Pancreas (tissue), 10 donors: ENCODE results near the gene MCRS1. TPM values are rescaled to one million over a fixed set of nuclear protein-coding genes. Genes with fewer than 3 reads are reported as not detected.
A peak's percentile ranks its signal among the peaks of the same experiment; 100 is the strongest.

Experiments
- ATAC-seq, 4 donors: fragments of 200-7000 bp; cut with Tn5 transposase; one replicate each; pipeline versions ENCODE4 v1.8.0 to v1.9.1; 2020; ENCODE audit warnings: mild to moderate bottlenecking in 4 of 4, moderate library complexity in 4 of 4
- DNase-seq, 6 donors: peaks; one replicate each; pipeline ENCODE4 v3.0.0-alpha.2; 2020
- FAIRE-seq: peaks from 2 replicates; lab custom pipeline; 2012; peaks lifted over from hg19 to GRCh38; lab: Jason Lieb, UNC
- H3K27ac ChIP-seq, 4 donors: fragments of 200-600 bp; sonication (generic); 1 replicate in 3 of 4; 2 replicates in 1 of 4; pipeline versions ENCODE4 v1.5.0 to v1.8.0; 2020
- H3K27me3 ChIP-seq, 4 donors: fragments of 200-600 bp; one replicate each; pipeline ENCODE4 v1.8.0; 2021
- H3K36me3 ChIP-seq, 3 donors: fragments of 200-600 bp; sonication (generic) in 1 of 3; one replicate each; pipeline versions ENCODE4 v1.5.0 to v1.8.0; 2020 to 2021
- H3K4me1 ChIP-seq, 3 donors: fragments of 200-600 bp; one replicate each; pipeline ENCODE4 v1.8.0; 2021
- H3K4me3 ChIP-seq, 4 donors: fragments of 200-600 bp; sonication (generic) in 2 of 4; one replicate each; pipeline versions ENCODE4 v1.5.0 to v1.8.0; 2020 to 2021
- H3K9me3 ChIP-seq, 4 donors: fragments of 200-600 bp; one replicate each; pipeline ENCODE4 v1.8.0; 2021
- WGBS, 2 donors: extraction: QIAGEN DNeasy Blood & Tissue Kit; methylation state at CpG; one replicate each; pipeline ENCODE4 v1.1.7; 2013; 5-methylcytosine and 5-hydroxymethylcytosine counted together
- intact Hi-C, 3 donors: fragments of 100-400 bp; cut with DNase I; formaldehyde crosslinking; loops; one replicate each; pipeline versions ENCODE4 v1.11.1 to v1.14.2; 2022
- polyA plus RNA-seq, 2 donors: library from polyadenylated mRNA; stranded (reverse); fragments of 200-250 nt; gene quantifications; one replicate each; pipeline ENCODE4 v1.2.3, GENCODE V29; 2013
- total RNA-seq, 6 donors: library from RNA; stranded (reverse); fragmentation: NEBNext Ultra II Directional in 4 of 6; extraction: Animal tissue kit (Norgen Biotek cat#: 25700) in 4 of 6; gene quantifications; one replicate each; pipeline versions ENCODE4 v1.2.1 to v1.2.4, GENCODE V29; 2021 to 2023
- TF ChIP-seq, protein P1 (sequence below), 4 donors: fragments of 200-600 bp; sonication (generic) in 3 of 4; IDR thresholded peaks; one replicate each; pipeline versions ENCODE4 v1.5.0 to v1.8.0; 2021; ENCODE audit warnings: antibody characterized with exemption in 4 of 4
- donor health status: healthy with polysubstance abuse.
- donor health status: DM: no; HTN: no; CAD: no; lungs with moderate emphysema.
- donor health status: DM: no; HTN: no; CAD: no.
- donor health status: control.
- donor health status: control.
- donor health status: Bipolar disorder and iron deficiency.
- donor health status: DM: yes; HTN: yes; CAD: no.
- donor health status: DM: no; HTN: no; CAD: no.
- donor health status: DM: no; HTN: no; CAD: no.
- donor health status: DM: yes; HTN: yes; CAD: no.

MCRS1 gene
- total and polyA plus RNA-seq, 8 donors: 19.3 to 71.0 (median 25.9) TPM

DNA sequence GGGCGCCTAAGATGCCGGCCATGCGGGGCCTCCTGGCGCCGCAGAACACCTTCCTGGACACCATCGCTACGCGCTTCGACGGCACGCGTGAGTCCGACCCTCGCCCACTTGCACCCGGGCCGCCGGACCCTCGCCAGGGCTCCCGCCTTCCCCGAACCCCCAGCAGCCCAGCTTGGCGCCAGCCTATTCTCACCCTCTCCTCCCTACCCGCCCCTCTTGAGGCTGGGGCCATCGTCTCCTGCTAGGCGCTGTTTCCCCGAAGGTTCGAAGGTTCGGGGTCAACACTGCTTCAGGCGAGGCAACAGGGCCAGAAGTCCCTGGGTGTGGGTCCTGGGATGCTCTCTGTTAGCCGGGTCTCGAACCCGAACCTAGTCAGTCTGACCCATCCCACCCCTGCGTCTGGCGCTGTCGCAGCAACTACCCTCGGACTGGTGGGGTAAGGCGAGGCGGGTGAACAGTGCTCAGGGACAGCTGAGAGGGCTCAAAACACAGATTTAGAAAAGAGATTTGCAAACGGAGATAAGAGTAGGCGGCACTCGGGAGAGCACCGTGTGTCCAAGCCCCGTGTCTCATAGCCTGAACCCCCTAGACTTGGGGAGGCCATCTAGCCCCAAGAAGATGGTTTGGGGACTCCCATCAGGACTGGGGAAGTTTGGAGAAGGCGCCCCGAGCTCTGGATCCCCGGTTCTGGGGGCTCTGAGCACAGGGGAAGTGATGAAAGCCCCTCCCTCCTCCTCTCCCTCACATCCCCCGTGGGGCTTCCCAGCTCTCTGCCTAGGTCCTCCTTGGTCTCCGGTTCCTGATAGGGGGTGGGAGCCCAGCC is 28.3 kb downstream of the MCRS1 start:
- TF ChIP-seq, protein P1, sequence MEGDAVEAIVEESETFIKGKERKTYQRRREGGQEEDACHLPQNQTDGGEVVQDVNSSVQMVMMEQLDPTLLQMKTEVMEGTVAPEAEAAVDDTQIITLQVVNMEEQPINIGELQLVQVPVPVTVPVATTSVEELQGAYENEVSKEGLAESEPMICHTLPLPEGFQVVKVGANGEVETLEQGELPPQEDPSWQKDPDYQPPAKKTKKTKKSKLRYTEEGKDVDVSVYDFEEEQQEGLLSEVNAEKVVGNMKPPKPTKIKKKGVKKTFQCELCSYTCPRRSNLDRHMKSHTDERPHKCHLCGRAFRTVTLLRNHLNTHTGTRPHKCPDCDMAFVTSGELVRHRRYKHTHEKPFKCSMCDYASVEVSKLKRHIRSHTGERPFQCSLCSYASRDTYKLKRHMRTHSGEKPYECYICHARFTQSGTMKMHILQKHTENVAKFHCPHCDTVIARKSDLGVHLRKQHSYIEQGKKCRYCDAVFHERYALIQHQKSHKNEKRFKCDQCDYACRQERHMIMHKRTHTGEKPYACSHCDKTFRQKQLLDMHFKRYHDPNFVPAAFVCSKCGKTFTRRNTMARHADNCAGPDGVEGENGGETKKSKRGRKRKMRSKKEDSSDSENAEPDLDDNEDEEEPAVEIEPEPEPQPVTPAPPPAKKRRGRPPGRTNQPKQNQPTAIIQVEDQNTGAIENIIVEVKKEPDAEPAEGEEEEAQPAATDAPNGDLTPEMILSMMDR (IDR thresholded peaks at IDR 0.05): no peak
- Histone ChIP-seq H3K4me3 (peak overlapping the region in 2 of 4 donors; percentile 54 to 60), H3K9me3 (no peaks in the 10 kb centered on the region), H3K36me3 (no peaks in the 10 kb centered on the region), H3K27ac (no peak overlapping the region), H3K4me1 (peaks cover 0 to 6% (median 0%) of the 10 kb centered on the region in 3 donors), H3K27me3 (no peaks in the 10 kb centered on the region)
- 42 to 58% methylated on average over 36 to 47 of the region's 47 CpGs for WGBS, 2 donors
- DNase-seq: peak in 1 of 6 donors; percentile 80
- intact Hi-C loops: no loop called here
- FAIRE-seq: no peak
- ATAC-seq: no peak

DNA sequence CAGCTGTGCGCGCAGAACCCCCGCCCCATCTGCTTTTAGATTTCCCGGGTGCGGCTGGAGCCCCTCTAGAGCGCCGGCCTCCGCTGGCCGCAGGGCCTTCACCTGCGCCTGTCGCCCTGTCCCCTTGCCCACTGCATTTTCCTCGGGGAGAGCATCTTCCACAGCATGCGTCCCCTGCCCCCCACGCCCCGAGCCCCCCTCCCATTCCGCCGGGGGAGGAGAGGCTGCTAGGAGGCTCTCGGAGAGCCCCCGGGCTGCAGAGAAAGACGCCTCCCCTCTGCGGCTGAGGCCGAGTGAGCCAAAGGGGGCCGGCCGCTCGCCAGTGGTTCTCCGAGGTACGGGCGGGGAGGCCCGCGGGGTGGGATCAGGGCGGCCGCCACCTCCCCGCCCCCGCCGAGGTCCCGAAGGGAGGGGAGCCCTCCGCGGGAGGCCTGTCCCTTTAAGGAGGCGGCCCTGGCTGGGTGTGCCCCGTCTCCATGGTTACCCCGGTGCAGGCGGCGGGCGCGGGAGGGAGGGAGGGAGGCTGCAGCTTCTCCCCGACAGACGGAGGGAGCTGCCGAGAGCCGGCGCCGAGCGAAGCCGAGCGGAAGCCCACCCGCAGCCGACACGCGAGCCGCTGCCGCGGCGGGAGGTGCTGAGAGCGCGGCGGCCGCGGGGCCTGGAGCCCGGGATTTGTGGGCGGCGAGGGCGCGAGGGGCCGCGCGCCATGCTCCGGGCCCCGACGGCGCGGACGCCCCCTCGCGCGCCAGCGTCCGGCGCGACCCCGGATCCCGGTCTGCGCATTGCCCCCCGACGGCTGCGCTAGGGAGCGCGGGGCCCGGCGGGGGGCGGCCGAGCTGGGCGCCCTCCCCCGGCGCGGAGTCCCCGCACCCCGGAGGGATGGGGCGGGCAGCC is 29.2 kb downstream of the MCRS1 start, which contains the start of gene KCNH3:
Gene KCNH3 (plus strand): TSS at position 521 of the 894 bp plus-strand sequence. CDS start 387 bp downstream, outside the sequence.
- H3K4me3 ChIP-seq: peak within 1 kb of the TSS; percentile 33 to 60 (median 44)
- TF ChIP-seq, protein P1 (IDR thresholded peaks at IDR 0.05): no peak
- intact Hi-C loops: no loop called here
- peak; percentile 80 to 95 (median 89) for DNase-seq
- FAIRE-seq: no peak
- H3K27me3 ChIP-seq: no peaks in the 10 kb centered on the region
- 2 to 3% methylated on average over 45 to 107 of the region's 107 CpGs for whole genome bisulfite sequencing, 2 donors
- H3K9me3 ChIP-seq: no peaks in the 10 kb centered on the region
- peaks cover 0 to 6% (median 0%) of the 10 kb centered on the region in 3 donors for H3K4me1 ChIP-seq
- no peaks in the 10 kb centered on the region for H3K36me3 ChIP-seq
- peak; percentile 90 to 94 (median 92) for ATAC-seq
- H3K27ac ChIP-seq: no peak within 1 kb of the TSS

DNA sequence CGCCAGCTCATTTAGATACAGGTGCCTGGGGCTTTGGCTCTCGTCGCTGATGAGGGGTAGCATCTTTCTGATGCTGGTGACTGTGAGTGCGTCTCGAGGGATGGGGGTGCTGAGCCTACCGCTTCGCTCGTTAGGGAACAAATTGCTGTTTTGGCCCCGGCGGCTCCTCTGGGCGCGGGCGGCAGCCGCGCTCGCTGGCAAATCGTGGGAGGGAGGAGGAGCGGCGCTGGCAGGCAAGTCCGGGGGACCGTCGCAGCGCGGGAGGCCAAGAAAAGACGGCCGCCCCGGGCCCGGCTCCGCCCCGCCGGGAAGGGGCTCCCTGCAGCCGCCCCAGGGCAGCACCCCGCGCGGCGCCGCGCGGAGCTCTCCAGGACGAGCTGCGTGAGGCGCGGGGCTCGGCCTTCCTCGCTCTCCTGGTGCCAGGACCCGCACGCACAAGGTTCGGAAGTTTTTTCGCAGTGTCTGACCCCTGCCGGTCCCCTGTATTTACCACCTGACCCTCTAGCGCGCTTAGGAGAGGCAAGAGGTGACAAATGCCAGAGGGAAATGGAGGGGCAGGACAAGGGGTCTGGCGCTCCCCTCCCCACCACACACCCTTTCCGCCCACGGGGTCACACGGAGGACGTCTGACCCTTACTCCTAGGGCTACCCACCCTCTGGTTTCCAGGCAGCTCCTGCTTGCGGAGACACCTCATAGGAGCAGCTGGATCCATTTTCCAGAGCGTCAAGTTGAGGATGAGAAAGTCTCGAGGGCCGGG is 30.0 kb downstream of the MCRS1 start:
- intact Hi-C loops: no loop called here
- ATAC-seq: peak; percentile 34 to 52 (median 45)
- Histone ChIP-seq H3K4me1 (peaks cover 0 to 8% (median 0%) of the 10 kb centered on the region in 3 donors), H3K9me3 (no peaks in the 10 kb centered on the region), H3K27me3 (no peaks in the 10 kb centered on the region), H3K36me3 (no peaks in the 10 kb centered on the region), H3K4me3 (peak overlapping the region; percentile 33 to 60 (median 44)), H3K27ac (no peak overlapping the region)
- no peak for FAIRE-seq
- peak in 2 of 6 donors; percentile 65 for DNase-seq
- 1% methylated on average over 61 of the region's 61 CpGs for WGBS, 2 donors
- TF ChIP-seq, protein P1 (IDR thresholded peaks at IDR 0.05): no peak

DNA sequence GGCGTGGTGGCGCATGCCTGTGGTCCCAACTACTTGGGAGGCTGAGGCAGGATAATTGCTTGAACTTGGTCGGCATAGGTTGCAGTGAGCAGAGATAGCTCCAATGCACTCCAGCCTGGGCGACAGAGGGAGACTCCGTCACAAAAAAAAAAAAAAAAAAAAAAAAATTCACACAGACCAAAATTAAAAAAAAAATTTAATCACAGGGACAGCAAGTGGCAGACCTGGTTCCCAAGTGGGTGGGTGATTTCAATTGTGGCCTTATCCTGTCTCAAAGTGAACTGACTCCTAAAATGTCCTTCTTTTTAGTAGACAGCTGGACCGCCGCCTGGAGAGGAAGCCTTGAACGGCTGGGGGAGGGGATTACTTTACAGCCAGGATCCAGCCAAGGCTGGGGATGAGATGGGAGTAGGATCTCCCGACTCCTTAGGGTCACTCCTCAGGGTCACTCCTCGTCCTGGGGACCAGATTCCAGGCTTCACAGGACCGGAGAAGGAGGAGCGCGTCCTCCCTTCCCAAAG is 30.7 kb downstream of the MCRS1 start:
- WGBS, 2 donors: 29 to 33% methylated on average over 13 of the region's 13 CpGs
- FAIRE-seq: no peak
- no peak for DNase-seq

More for the DNA sequence above, 30.7 kb downstream of the MCRS1 start:
- Histone ChIP-seq H3K36me3 (no peaks in the 10 kb centered on the region), H3K9me3 (no peaks in the 10 kb centered on the region), H3K4me3 (peak overlapping the region in 2 of 4 donors; percentile 54 to 60), H3K27ac (no peak overlapping the region), H3K4me1 (peaks cover 0 to 8% (median 0%) of the 10 kb centered on the region in 3 donors), H3K27me3 (no peaks in the 10 kb centered on the region)
- TF ChIP-seq, protein P1 (IDR thresholded peaks at IDR 0.05): no peak
- ATAC-seq: peak in 2 of 4 donors; percentile 2 to 11
- intact Hi-C loops: no loop called here
